K562 treated with DMSO at 1 percent for 12 hours (cell line): Measurements from ENCODE around the gene OR8K5. TPM values are rescaled to one million over a fixed set of nuclear protein-coding genes. Genes with fewer than 3 reads are reported as not detected.

Source experiments
- total RNA-seq: library from RNA; unstranded; fragments of 300-600 nt; gene quantifications from 2 replicates; pipeline ENCODE4 v1.2.3, GENCODE V29; 2022; ENCODE audit not compliant: insufficient read depth

The OR8K5 gene
- not detected in 2 replicates for total RNA-seq

GRCh38 chr11:56160217-56160616 lies at the start of gene OR8K5:
OR8K5 (minus strand) TSS chr11:56160317; CDS start chr11:56160317, 0 bp downstream.

GRCh38 chr11:56176318-56176717 lies 16.2 kb upstream of the OR8K5 start, which contains the start of gene OR5J2:
OR5J2 (plus strand) TSS chr11:56176618; CDS start chr11:56176618, 0 bp downstream.

GRCh38 chr11:56140151-56140661 lies 19.9 kb downstream of the OR8K5 start, which contains the start of gene OR8J3:
OR8J3 (minus strand) TSS chr11:56140201; CDS start chr11:56137718, 2,483 bp downstream.

GRCh38 chr11:56122073-56122472 lies 38.0 kb downstream of the OR8K5 start, which contains the start of gene OR8H3:
OR8H3 (plus strand) TSS chr11:56122373; CDS start chr11:56122373, 0 bp downstream.

Other genes with a start within 250 kb of the OR8K5 start
- gene OR5W2, start 245.7 kb downstream of the OR8K5 start, total RNA-seq = not detected in 2 replicates
- gene OR5I1, start 223.9 kb downstream of the OR8K5 start, total RNA-seq = not detected in 2 replicates
- not detected in 2 replicates for gene OR10AG1, start 190.4 kb downstream of the OR8K5 start, total RNA-seq
- not detected in 2 replicates for gene OR5F1, start 165.7 kb downstream of the OR8K5 start, total RNA-seq
- not detected in 2 replicates for gene OR5AS1, start 132.7 kb downstream of the OR8K5 start, total RNA-seq
- not detected in 2 replicates for gene OR8I2, start 67.0 kb downstream of the OR8K5 start, total RNA-seq
- not detected in 2 replicates for gene OR8H2, start 56.6 kb downstream of the OR8K5 start, total RNA-seq
- gene OR8H3, start 37.9 kb downstream of the OR8K5 start, total RNA-seq = not detected in 2 replicates
- gene OR8J3, start 20.1 kb downstream of the OR8K5 start, total RNA-seq = not detected in 2 replicates
- gene OR5J2, start 16.3 kb upstream of the OR8K5 start, total RNA-seq = not detected in 2 replicates
- gene OR5T2, start 73.9 kb upstream of the OR8K5 start, total RNA-seq = not detected in 2 replicates
- not detected in 2 replicates for gene OR5T3, start 91.9 kb upstream of the OR8K5 start, total RNA-seq
- gene OR5T1, start 113.8 kb upstream of the OR8K5 start, total RNA-seq = not detected in 2 replicates
- not detected in 2 replicates for gene OR8H1, start 131.9 kb upstream of the OR8K5 start, total RNA-seq
- gene OR8K3, start 154.8 kb upstream of the OR8K5 start, total RNA-seq = not detected in 2 replicates
- not detected in 2 replicates for gene OR8K1, start 185.7 kb upstream of the OR8K5 start, total RNA-seq
- gene OR8J1, start 194.0 kb upstream of the OR8K5 start, total RNA-seq = not detected in 2 replicates
- gene OR8U1, start 215.3 kb upstream of the OR8K5 start, total RNA-seq = not detected in 2 replicates